Measurements from ENCODE around the gene SLBP. TPM values are rescaled to one million over a fixed set of nuclear protein-coding genes. Genes with fewer than 3 reads are reported as not detected.
A peak's percentile ranks its signal among the peaks of the same experiment; 100 is the strongest.

Gene SLBP
- total RNA-seq, 1 experiment from 2014 or later = 73.4 TPM

DNA sequence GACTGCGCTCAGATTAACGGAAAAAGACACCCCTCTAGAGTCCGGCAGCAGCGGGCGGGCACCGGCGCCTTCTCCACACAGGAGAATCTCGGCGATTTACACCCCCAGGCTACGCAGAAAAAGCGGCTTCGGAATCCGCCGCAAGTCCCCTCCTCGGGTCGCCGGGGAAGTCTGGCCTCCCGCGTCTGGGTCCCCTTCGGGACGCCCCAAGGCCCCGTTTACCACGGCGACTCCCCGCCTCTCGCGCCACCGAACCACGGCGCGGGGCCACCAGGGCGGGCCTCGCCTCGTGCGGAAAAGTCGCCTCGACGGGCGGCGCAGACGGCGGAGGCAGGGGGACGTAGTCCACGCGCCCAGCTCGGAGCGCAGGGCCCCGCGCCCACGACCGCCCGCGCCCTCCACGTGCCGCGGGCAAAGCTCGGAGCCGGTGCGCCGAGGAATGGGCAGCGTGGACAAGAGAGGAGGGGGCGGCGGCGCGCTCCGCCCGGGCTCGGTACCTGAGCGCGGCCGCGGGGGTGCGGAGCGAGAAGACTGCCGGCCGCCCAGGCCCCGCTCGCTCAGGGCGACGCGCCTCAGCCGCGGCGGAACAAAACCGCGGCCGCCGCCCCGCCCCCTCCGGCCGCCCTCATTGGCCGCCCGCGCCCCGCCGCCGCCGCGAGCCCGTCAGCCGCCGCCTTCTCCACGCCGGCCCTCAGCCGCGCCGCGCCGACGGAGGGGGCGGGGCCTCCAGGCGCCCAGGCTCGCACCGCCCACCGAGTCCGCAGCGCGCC, 28.2 kb downstream of the SLBP start, which contains the start of gene FAM53A:
TSS of gene FAM53A (minus strand) at position 578 of the 770 bp plus-strand sequence. CDS start 15,572 bp downstream, outside the sequence.
- peak within 1 kb of the TSS; percentile 86 for H3K27ac ChIP-seq (ENCODE audit: low read length)
- no peaks in the 10 kb centered on the region for H3K9me3 ChIP-seq (ENCODE audit: control insufficient read depth, insufficient read depth, low read depth, low read length)
- H3K27me3 ChIP-seq (ENCODE audit: control insufficient read depth, insufficient read depth, low read length) = no peaks in the 10 kb centered on the region
- no peaks in the 10 kb centered on the region for H3K36me3 ChIP-seq (ENCODE audit: control insufficient read depth, insufficient read depth, low read length)
- peaks cover 15% of the 10 kb centered on the region for H3K4me1 ChIP-seq (ENCODE audit: control insufficient read depth, insufficient read depth, low read length)
- DNase-seq (ENCODE audit: low read depth, low spot score) (no peak), ATAC-seq (peak; percentile 93)
- BruUV-seq (replicated peaks) = no TSS peak
- H3K4me3 ChIP-seq (ENCODE audit: low read depth in 2 of 2, low read length in 2 of 2) = peak within 1 kb of the TSS; percentile 61 to 66
- in situ Hi-C loops (cut with HindIII; ENCODE audit: low pct_unique_long_range_greater_than_20kb, low sequenced_read_pairs) (no loop called here), intact Hi-C loops (cut with micrococcal nuclease; ENCODE audit: unreplicated experiment) (no loop called here)
- TF ChIP-seq, protein P1, sequence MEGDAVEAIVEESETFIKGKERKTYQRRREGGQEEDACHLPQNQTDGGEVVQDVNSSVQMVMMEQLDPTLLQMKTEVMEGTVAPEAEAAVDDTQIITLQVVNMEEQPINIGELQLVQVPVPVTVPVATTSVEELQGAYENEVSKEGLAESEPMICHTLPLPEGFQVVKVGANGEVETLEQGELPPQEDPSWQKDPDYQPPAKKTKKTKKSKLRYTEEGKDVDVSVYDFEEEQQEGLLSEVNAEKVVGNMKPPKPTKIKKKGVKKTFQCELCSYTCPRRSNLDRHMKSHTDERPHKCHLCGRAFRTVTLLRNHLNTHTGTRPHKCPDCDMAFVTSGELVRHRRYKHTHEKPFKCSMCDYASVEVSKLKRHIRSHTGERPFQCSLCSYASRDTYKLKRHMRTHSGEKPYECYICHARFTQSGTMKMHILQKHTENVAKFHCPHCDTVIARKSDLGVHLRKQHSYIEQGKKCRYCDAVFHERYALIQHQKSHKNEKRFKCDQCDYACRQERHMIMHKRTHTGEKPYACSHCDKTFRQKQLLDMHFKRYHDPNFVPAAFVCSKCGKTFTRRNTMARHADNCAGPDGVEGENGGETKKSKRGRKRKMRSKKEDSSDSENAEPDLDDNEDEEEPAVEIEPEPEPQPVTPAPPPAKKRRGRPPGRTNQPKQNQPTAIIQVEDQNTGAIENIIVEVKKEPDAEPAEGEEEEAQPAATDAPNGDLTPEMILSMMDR (IDR thresholded peaks at IDR 0.05) = no peak
- TF ChIP-seq, protein P2, sequence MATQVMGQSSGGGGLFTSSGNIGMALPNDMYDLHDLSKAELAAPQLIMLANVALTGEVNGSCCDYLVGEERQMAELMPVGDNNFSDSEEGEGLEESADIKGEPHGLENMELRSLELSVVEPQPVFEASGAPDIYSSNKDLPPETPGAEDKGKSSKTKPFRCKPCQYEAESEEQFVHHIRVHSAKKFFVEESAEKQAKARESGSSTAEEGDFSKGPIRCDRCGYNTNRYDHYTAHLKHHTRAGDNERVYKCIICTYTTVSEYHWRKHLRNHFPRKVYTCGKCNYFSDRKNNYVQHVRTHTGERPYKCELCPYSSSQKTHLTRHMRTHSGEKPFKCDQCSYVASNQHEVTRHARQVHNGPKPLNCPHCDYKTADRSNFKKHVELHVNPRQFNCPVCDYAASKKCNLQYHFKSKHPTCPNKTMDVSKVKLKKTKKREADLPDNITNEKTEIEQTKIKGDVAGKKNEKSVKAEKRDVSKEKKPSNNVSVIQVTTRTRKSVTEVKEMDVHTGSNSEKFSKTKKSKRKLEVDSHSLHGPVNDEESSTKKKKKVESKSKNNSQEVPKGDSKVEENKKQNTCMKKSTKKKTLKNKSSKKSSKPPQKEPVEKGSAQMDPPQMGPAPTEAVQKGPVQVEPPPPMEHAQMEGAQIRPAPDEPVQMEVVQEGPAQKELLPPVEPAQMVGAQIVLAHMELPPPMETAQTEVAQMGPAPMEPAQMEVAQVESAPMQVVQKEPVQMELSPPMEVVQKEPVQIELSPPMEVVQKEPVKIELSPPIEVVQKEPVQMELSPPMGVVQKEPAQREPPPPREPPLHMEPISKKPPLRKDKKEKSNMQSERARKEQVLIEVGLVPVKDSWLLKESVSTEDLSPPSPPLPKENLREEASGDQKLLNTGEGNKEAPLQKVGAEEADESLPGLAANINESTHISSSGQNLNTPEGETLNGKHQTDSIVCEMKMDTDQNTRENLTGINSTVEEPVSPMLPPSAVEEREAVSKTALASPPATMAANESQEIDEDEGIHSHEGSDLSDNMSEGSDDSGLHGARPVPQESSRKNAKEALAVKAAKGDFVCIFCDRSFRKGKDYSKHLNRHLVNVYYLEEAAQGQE (IDR thresholded peaks at IDR 0.05; ENCODE audit: insufficient read depth in 1 of 2, low read depth in 2 of 2, low read length in 1 of 2) = no peak
- TF ChIP-seq SIN3A (IDR thresholded peaks at IDR 0.05; ENCODE audit: borderline replicate concordance, insufficient read depth, low read depth, low read length) = no peak
- TF ChIP-seq TCF7L2 (IDR thresholded peaks at IDR 0.05; ENCODE audit: low read depth, low read length) = no peak
- no peak for TF ChIP-seq POLR2AphosphoS5 (IDR thresholded peaks at IDR 0.05; ENCODE audit: low read depth, low read length)
- ChIA-PET CTCF (no interaction called here), POLR2A (no interaction called here)

DNA sequence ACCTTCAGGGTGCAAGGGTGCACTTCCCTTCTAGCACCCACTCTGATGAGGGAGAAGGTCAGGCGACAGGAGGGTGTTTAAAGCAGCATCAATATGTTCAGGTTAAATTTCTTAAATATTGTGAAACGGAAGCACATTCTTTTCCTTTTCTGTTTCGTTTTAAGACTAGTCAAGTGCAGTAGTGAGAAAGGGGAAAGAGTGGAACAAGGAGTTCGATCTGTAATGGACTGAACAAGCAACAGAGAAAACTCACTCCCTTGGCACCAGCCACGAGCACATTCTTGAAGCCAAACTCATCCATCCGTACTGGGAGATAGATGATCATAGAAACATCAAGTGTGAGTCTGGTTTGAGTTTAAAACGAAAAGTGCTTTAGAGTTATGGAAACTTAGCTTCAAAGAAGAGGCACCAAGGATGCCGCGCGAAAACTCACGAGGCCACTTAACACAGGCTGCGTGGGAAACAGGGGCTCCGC, 28.8 kb downstream of the SLBP start:
- intact Hi-C loops (cut with micrococcal nuclease; ENCODE audit: unreplicated experiment) (no loop called here), in situ Hi-C loops (cut with HindIII; ENCODE audit: low pct_unique_long_range_greater_than_20kb, low sequenced_read_pairs) (no loop called here)
- no TSS peak for BruUV-seq (replicated peaks)
- Histone ChIP-seq H3K9me3 (ENCODE audit: control insufficient read depth, insufficient read depth, low read depth, low read length) (no peaks in the 10 kb centered on the region), H3K36me3 (ENCODE audit: control insufficient read depth, insufficient read depth, low read length) (no peaks in the 10 kb centered on the region), H3K4me3 (ENCODE audit: low read depth in 2 of 2, low read length in 2 of 2) (peak overlapping the region; percentile 61 to 66), H3K4me1 (ENCODE audit: control insufficient read depth, insufficient read depth, low read length) (peaks cover 15% of the 10 kb centered on the region), H3K27ac (ENCODE audit: low read length) (peak overlapping the region; percentile 86), H3K27me3 (ENCODE audit: control insufficient read depth, insufficient read depth, low read length) (no peaks in the 10 kb centered on the region)
- POLR2A ChIA-PET = no interaction called here
- DNase-seq (ENCODE audit: low read depth, low spot score) (peak; percentile 25), ATAC-seq (no peak)
- no peak for TF ChIP-seq TCF7L2 (IDR thresholded peaks at IDR 0.05; ENCODE audit: low read depth, low read length)
- TF ChIP-seq, protein P2 (IDR thresholded peaks at IDR 0.05; ENCODE audit: insufficient read depth in 1 of 2, low read depth in 2 of 2, low read length in 1 of 2) = no peak
- TF ChIP-seq, protein P1 (IDR thresholded peaks at IDR 0.05) = no peak
- no peak for TF ChIP-seq POLR2AphosphoS5 (IDR thresholded peaks at IDR 0.05; ENCODE audit: low read depth, low read length)
- no peak for TF ChIP-seq SIN3A (IDR thresholded peaks at IDR 0.05; ENCODE audit: borderline replicate concordance, insufficient read depth, low read depth, low read length)
- CTCF ChIA-PET = interaction anchor here (0.7 kb wide), 1 partner anchor 54 kb away, joined by 3 read pairs; no protein-coding TSS in a partner anchor
